Trophoblast cell (in vitro differentiated cells and primary cell): Measurements from ENCODE around the gene SNRPB.

ENCODE experiments used
- DNase-seq, 2 donors: peaks; one replicate each; pipeline ENCODE4 v3.0.0-alpha.2; 2016
- H2AFZ ChIP-seq: 2 replicates; pipeline ENCODE4 v1.6.1; 2013; ENCODE audit warnings: low read length, moderate library complexity, mild to moderate bottlenecking; ENCODE audit not compliant: insufficient read depth, poor library complexity
- H2AK5ac ChIP-seq: 2 replicates; pipeline ENCODE4 v1.6.1; 2013; ENCODE audit warnings: mild to moderate bottlenecking, low read length
- H2BK120ac ChIP-seq: 2 replicates; pipeline ENCODE4 v1.6.1; 2013; ENCODE audit warnings: low read length, mild to moderate bottlenecking, moderate library complexity; ENCODE audit not compliant: insufficient read depth, poor library complexity
- H2BK12ac ChIP-seq: 2 replicates; pipeline ENCODE4 v1.6.1; 2013; ENCODE audit warnings: mild to moderate bottlenecking, low read length, moderate library complexity
- H2BK5ac ChIP-seq: 2 replicates; pipeline ENCODE4 v1.6.1; 2013; ENCODE audit warnings: low read length, low read depth, moderate library complexity, mild to moderate bottlenecking; ENCODE audit not compliant: poor library complexity
- H3K14ac ChIP-seq: 2 replicates; pipeline ENCODE4 v1.6.1; 2013; ENCODE audit warnings: mild to moderate bottlenecking, low read length
- H3K18ac ChIP-seq: 2 replicates; pipeline ENCODE4 v1.6.1; 2013; ENCODE audit warnings: mild to moderate bottlenecking, low read length
- H3K23ac ChIP-seq: 2 replicates; pipeline ENCODE4 v1.6.1; 2013; ENCODE audit warnings: low read length
- H3K27ac ChIP-seq: 2 replicates; pipeline ENCODE4 v1.5.1; 2013; ENCODE audit warnings: low read depth, mild to moderate bottlenecking, inconsistent platforms, low read length, moderate library complexity
- H3K27me3 ChIP-seq: 2 replicates; pipeline ENCODE4 v1.6.1; 2013; ENCODE audit warnings: inconsistent platforms, mild to moderate bottlenecking, low read length, moderate library complexity; ENCODE audit not compliant: insufficient read depth
- H3K36me3 ChIP-seq, 2 experiments: 1 replicate in 1 of 2; 2 replicates in 1 of 2; pipeline ENCODE4 v1.6.1; 2013; ENCODE audit warnings: low read length in 2 of 2, mild to moderate bottlenecking in 2 of 2, moderate library complexity in 1 of 2; ENCODE audit not compliant: insufficient read depth in 2 of 2, control insufficient read depth in 1 of 2
- H3K4ac ChIP-seq: 2 replicates; pipeline ENCODE4 v1.6.1; 2013; ENCODE audit warnings: low read depth, mild to moderate bottlenecking, low read length, moderate library complexity
- H3K4me1 ChIP-seq, 2 experiments: 1 replicate in 1 of 2; 2 replicates in 1 of 2; pipeline ENCODE4 v1.6.1; 2013; ENCODE audit warnings: low read length in 2 of 2, mild to moderate bottlenecking in 2 of 2, moderate library complexity in 1 of 2; ENCODE audit not compliant: insufficient read depth in 2 of 2, control insufficient read depth in 1 of 2
- H3K4me2 ChIP-seq: 2 replicates; pipeline ENCODE4 v1.6.1; 2013; ENCODE audit warnings: inconsistent platforms, mild to moderate bottlenecking, low read length, moderate library complexity
- H3K4me3 ChIP-seq: 2 replicates; pipeline ENCODE4 v1.5.1; 2013; ENCODE audit warnings: mild to moderate bottlenecking, low read depth, low read length, inconsistent platforms
- H3K79me1 ChIP-seq: one replicate; pipeline ENCODE4 v1.6.1; 2013; ENCODE audit warnings: low read length
- H3K79me2 ChIP-seq: 2 replicates; pipeline ENCODE4 v1.6.1; 2013; ENCODE audit warnings: low read length, mild to moderate bottlenecking; ENCODE audit not compliant: control insufficient read depth, insufficient read depth, poor library complexity
- H3K9ac ChIP-seq: 2 replicates; pipeline ENCODE4 v1.6.1; 2013; ENCODE audit warnings: mild to moderate bottlenecking, low read length
- H3K9me3 ChIP-seq: 2 replicates; pipeline ENCODE4 v1.6.1; 2013; ENCODE audit warnings: low read depth, mild to moderate bottlenecking, control low read depth, inconsistent platforms, low read length; ENCODE audit not compliant: insufficient read depth
- H4K12ac ChIP-seq: 2 replicates; pipeline ENCODE4 v1.6.1; 2013; ENCODE audit warnings: low read depth, mild to moderate bottlenecking, low read length, moderate library complexity
- H4K8ac ChIP-seq: 2 replicates; pipeline ENCODE4 v1.6.1; 2013; ENCODE audit warnings: low read depth, mild to moderate bottlenecking, low read length, moderate library complexity
- H4K91ac ChIP-seq: one replicate; pipeline ENCODE4 v1.6.1; 2013; ENCODE audit warnings: low read depth, mild to moderate bottlenecking, low read length, moderate library complexity
- WGBS: extraction: QIAGEN DNeasy Blood & Tissue Kit; methylation state at CpG from one replicate; pipeline ENCODE4 v1.1.7; 2013; ENCODE audit warnings: missing lambda C conversion rate; ENCODE audit not compliant: insufficient read length, insufficient coverage; ENCODE audit errors: extremely low coverage; 5-methylcytosine and 5-hydroxymethylcytosine counted together

Gene SNRPB

DNA sequence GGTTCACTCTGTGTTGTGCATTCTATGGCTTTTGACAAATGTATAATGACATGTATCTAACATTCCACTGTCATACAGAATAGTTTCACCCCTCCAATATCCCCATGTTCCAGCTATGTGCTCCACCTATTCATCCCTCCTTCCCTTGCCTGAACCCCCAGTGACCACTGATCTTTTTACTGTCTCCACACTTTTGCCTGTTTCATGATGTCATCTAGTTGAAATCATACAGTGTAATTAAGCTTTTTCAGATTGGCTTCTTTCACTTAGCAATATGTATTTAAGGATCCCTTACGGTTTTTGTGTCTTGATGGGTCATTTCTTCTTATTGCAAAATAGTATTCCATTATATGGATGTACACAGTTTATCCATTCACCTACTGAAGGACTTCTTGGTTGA lies 50.1 kb downstream of the SNRPB start:
- Histone ChIP-seq H3K27me3 (no peaks in the 10 kb centered on the region), H3K36me3 (no peaks in the 10 kb centered on the region), H3K23ac (no peak overlapping the region), H3K9me3 (no peaks in the 10 kb centered on the region), H3K79me1 (no peaks in the 10 kb centered on the region), H3K4ac (no peak overlapping the region), H4K8ac (no peak overlapping the region), H2AFZ (no peak overlapping the region), H3K4me1 (no peaks in the 10 kb centered on the region), H2BK5ac (no peak overlapping the region), H2AK5ac (no peak overlapping the region), H3K79me2 (no peaks in the 10 kb centered on the region), H4K91ac (no peak overlapping the region), H3K9ac (no peak overlapping the region), H3K14ac (no peak overlapping the region), H4K12ac (no peak overlapping the region), H2BK12ac (no peak overlapping the region), H3K18ac (no peak overlapping the region), H3K27ac (no peak overlapping the region), H2BK120ac (no peak overlapping the region), H3K4me2 (no peak overlapping the region), H3K4me3 (no peak overlapping the region)
- no CpG with 5 or more reads among the region's 1 CpG for WGBS
- no peak for DNase-seq

- Histone ChIP-seq H3K18ac (no peak overlapping the region), H3K79me1 (no peaks in the 10 kb centered on the region), H3K79me2 (no peaks in the 10 kb centered on the region), H3K36me3 (no peaks in the 10 kb centered on the region), H2BK12ac (no peak overlapping the region), H2BK5ac (no peak overlapping the region), H2BK120ac (no peak overlapping the region), H2AFZ (no peak overlapping the region), H3K27me3 (no peaks in the 10 kb centered on the region), H3K27ac (no peak overlapping the region), H3K4me1 (no peaks in the 10 kb centered on the region), H3K23ac (no peak overlapping the region), H3K4me2 (no peak overlapping the region), H4K91ac (no peak overlapping the region), H3K9me3 (no peaks in the 10 kb centered on the region), H3K14ac (no peak overlapping the region), H4K8ac (no peak overlapping the region), H3K4ac (no peak overlapping the region), H3K4me3 (no peak overlapping the region), H2AK5ac (no peak overlapping the region), H4K12ac (no peak overlapping the region), H3K9ac (no peak overlapping the region)
- no CpG with 5 or more reads among the region's 2 CpGs for WGBS
- no peak for DNase-seq
Observed at GRCh38 chr20:2418388-2418787, 52.2 kb downstream of the SNRPB start.

GRCh38 chr20:2417213-2417541 lies 53.4 kb downstream of the SNRPB start:
- no peak overlapping the region for H3K27ac ChIP-seq
- H2BK5ac ChIP-seq = no peak overlapping the region
- H3K4ac ChIP-seq = no peak overlapping the region
- H2BK12ac ChIP-seq = no peak overlapping the region
- no peaks in the 10 kb centered on the region for H3K9me3 ChIP-seq
- no peak overlapping the region for H4K91ac ChIP-seq
- no peaks in the 10 kb centered on the region for H3K79me1 ChIP-seq
- H3K4me3 ChIP-seq = no peak overlapping the region
- no peak overlapping the region for H3K9ac ChIP-seq
- no peak overlapping the region for H2BK120ac ChIP-seq
- H3K18ac ChIP-seq = no peak overlapping the region
- no peak overlapping the region for H2AK5ac ChIP-seq
- no peak overlapping the region for H4K12ac ChIP-seq
- no peak overlapping the region for H4K8ac ChIP-seq
- H3K27me3 ChIP-seq = no peaks in the 10 kb centered on the region
- no peak overlapping the region for H3K4me2 ChIP-seq
- no peaks in the 10 kb centered on the region for H3K79me2 ChIP-seq
- no CpG with 5 or more reads among the region's 14 CpGs for WGBS
- no peak overlapping the region for H3K23ac ChIP-seq
- no peak overlapping the region for H2AFZ ChIP-seq
- no peaks in the 10 kb centered on the region for H3K4me1 ChIP-seq
- no peak for DNase-seq
- no peak overlapping the region for H3K14ac ChIP-seq
- H3K36me3 ChIP-seq = no peaks in the 10 kb centered on the region

GRCh38 chr20:2416541-2417212 lies 53.9 kb downstream of the SNRPB start:
- no peak overlapping the region for H3K4me3 ChIP-seq
- no peak overlapping the region for H2AFZ ChIP-seq
- no peak overlapping the region for H2BK120ac ChIP-seq
- H3K23ac ChIP-seq = no peak overlapping the region
- H3K18ac ChIP-seq = no peak overlapping the region
- H4K12ac ChIP-seq = no peak overlapping the region
- H3K27me3 ChIP-seq = no peaks in the 10 kb centered on the region
- no peaks in the 10 kb centered on the region for H3K9me3 ChIP-seq
- H4K91ac ChIP-seq = no peak overlapping the region
- no peaks in the 10 kb centered on the region for H3K79me2 ChIP-seq
- H4K8ac ChIP-seq = no peak overlapping the region
- no peak overlapping the region for H2AK5ac ChIP-seq
- no CpG with 5 or more reads among the region's 6 CpGs for WGBS
- no peak overlapping the region for H2BK12ac ChIP-seq
- no peak overlapping the region for H3K14ac ChIP-seq
- H3K27ac ChIP-seq = no peak overlapping the region
- no peak overlapping the region for H3K4ac ChIP-seq
- H3K9ac ChIP-seq = no peak overlapping the region
- H3K4me2 ChIP-seq = no peak overlapping the region
- no peaks in the 10 kb centered on the region for H3K36me3 ChIP-seq
- H3K79me1 ChIP-seq = no peaks in the 10 kb centered on the region
- no peak for DNase-seq
- H3K4me1 ChIP-seq = no peaks in the 10 kb centered on the region
- H2BK5ac ChIP-seq = no peak overlapping the region
